HT-29 (cell line): Measurements from ENCODE around the gene HBA1. TPM values are rescaled to one million over a fixed set of nuclear protein-coding genes. Genes with fewer than 3 reads are reported as not detected.
A peak's percentile ranks its signal among the peaks of the same experiment; 100 is the strongest.
"Not testable (repeated sequence)": the region's sequence is repeated elsewhere in the genome, so short reads cannot be mapped to it uniquely, and the experiment has no call there.

Experiments used
- DNase-seq: peaks from one replicate; pipeline ENCODE4 v3.0.0-alpha.2; 2015; ENCODE audit warnings: low spot score
- total RNA-seq: library from RNA; depleted of rRNA; stranded (reverse); fragments of >200 nt; shearing (Covaris generic); gene quantifications from 2 replicates; pipeline ENCODE4 v1.2.3, GENCODE V29; 2014

HBA1 gene
- total RNA-seq, 1 experiment from 2014 or later = not detected

DNA sequence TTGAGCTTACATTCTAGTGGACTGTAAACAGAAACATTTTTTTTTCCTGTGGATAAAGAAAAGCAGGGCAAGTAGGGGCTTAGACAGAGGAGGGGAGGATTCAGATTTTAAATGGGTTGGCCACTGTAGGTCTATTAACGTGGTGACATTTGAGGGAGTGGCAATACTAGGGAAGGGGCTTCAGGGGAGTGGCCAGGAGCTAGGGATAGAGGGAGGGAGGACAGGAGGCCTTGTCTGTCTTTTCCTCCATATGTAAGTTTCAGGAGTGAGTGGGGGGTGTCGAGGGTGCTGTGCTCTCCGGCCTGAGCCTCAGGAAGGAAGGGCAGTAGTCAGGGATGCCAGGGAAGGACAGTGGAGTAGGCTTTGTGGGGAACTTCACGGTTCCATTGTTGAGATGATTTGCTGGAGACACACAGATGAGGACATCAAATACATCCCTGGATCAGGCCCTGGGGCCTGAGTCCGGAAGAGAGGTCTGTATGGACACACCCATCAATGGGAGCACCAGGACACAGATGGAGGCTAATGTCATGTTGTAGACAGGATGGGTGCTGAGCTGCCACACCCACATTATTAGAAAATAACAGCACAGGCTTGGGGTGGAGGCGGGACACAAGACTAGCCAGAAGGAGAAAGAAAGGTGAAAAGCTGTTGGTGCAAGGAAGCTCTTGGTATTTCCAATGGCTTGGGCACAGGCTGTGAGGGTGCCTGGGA lies 17.2 kb upstream of the HBA1 start:
- no peak for DNase-seq

DNA sequence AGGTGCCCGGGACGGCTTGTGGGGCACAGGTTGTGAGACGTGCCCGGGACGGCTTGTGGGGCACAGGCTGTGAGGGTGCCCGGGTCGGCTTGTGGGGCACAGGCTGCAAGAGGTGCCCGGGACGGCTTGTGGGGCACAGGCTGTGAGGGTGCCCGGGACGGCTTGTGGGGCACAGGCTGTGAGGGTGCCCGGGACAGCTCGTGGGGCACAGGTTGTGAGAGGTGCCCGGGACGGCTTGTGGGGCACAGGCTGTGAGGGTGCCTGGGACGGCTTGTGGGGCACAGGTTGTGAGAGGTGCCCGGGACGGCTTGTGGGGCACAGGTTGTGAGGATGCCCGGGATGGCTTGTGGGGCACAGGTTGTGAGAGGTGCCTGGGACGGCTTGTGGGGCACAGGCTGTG lies 16.2 kb upstream of the HBA1 start:
- not testable (repeated sequence) for DNase-seq

- no peak for DNase-seq
These were observed 15.7 kb upstream of the HBA1 start for GRCh38 chr16:160691-161190.

GRCh38 chr16:162271-162991 lies 14.0 kb upstream of the HBA1 start:
- no peak for DNase-seq

DNA sequence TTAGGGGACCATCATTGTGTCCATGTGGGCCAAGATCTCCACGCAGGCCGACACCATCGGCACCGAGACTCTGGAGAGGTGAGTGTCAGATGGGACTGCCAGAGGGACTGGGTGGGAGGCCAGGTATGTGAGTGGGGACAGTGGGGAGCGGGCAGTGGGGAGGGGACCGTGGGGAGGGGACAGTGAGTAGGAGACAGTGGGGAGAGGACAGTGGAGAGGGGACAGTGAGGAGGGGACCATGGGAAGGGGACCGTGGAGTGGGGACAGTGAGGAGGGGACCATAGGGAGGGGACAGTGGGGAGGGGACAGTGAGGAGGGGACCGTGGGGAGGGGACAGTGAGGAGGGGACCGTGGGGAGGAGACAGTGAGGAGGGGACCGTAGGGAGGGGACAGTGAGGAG lies 13.3 kb upstream of the HBA1 start:
- not testable (repeated sequence) for DNase-seq

GRCh38 chr16:163696-164095 lies 12.8 kb upstream of the HBA1 start:
- DNase-seq = not testable (repeated sequence)

GRCh38 chr16:164134-164823 lies 12.2 kb upstream of the HBA1 start:
- not testable (repeated sequence) for DNase-seq

DNA sequence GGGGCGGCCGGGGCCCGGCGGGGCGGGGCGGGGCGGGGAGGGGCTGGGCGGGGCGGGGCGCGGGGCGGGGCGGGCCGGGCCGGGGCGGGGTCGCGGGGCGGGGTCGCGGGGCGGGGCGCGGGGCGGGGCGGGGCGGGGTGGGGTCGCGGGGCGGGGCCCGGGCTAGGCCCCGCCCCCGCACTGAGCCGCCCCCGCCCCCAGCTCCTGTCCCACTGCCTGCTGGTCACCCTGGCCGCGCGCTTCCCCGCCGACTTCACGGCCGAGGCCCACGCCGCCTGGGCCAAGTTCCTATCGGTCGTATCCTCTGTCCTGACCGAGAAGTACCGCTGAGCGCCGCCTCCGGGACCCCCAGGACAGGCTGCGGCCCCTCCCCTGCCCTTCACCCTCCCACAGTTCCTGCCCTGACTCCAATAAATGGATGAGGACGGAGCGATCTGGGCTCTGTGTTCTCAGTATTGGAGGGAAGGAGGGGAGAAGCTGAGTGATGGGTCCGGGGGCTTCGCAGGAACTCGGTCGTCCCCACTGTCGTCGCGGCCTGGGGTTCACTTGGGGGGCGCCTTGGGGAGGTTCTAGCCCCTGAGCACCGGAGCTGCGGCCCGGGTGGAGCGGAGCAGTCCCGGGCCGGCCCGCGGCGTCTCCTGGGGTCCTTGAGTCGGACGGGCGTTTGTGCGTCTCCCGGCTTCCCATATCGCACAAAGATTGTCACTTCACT lies 11.5 kb upstream of the HBA1 start:
- no peak for DNase-seq

- no peak for DNase-seq
These were observed 10.7 kb upstream of the HBA1 start, which contains the start of gene HBM for GRCh38 chr16:165539-166374. Gene HBM, plus strand, starts transcription at chr16:165978. Its CDS starts 20 bp downstream, at chr16:165998.

- DNase-seq = no peak
These were observed 9.9 kb upstream of the HBA1 start for GRCh38 chr16:166375-167121.

GRCh38 chr16:167122-167690 lies 9.3 kb upstream of the HBA1 start:
- no peak for DNase-seq

- no peak for DNase-seq
These were observed 8.1 kb upstream of the HBA1 start for GRCh38 chr16:168424-168823.

- no peak for DNase-seq
These were observed 7.5 kb upstream of the HBA1 start for GRCh38 chr16:169014-169413.

- DNase-seq = peak; percentile 15
These were observed 6.4 kb upstream of the HBA1 start for GRCh38 chr16:170088-170507.

GRCh38 chr16:170788-171187 lies 5.7 kb upstream of the HBA1 start:
- no peak for DNase-seq

- not testable (repeated sequence) for DNase-seq
These were observed 4.0 kb upstream of the HBA1 start, which contains the start of gene HBA2 for GRCh38 chr16:172374-172941. Gene HBA2, plus strand, starts transcription at chr16:172876. Its CDS starts 37 bp downstream, at chr16:172913.

GRCh38 chr16:173211-173854 lies 3.1 kb upstream of the HBA1 start:
- DNase-seq = not testable (repeated sequence)

GRCh38 chr16:173928-174769 lies 2.3 kb upstream of the HBA1 start:
- DNase-seq = peak; percentile 19
